Measurements from ENCODE around the gene R3HDM4. TPM values are rescaled to one million over a fixed set of nuclear protein-coding genes. Genes with fewer than 3 reads are reported as not detected.

R3HDM4 gene
- total RNA-seq, 1 donor from 2014 or later: 46.0 TPM

DNA sequence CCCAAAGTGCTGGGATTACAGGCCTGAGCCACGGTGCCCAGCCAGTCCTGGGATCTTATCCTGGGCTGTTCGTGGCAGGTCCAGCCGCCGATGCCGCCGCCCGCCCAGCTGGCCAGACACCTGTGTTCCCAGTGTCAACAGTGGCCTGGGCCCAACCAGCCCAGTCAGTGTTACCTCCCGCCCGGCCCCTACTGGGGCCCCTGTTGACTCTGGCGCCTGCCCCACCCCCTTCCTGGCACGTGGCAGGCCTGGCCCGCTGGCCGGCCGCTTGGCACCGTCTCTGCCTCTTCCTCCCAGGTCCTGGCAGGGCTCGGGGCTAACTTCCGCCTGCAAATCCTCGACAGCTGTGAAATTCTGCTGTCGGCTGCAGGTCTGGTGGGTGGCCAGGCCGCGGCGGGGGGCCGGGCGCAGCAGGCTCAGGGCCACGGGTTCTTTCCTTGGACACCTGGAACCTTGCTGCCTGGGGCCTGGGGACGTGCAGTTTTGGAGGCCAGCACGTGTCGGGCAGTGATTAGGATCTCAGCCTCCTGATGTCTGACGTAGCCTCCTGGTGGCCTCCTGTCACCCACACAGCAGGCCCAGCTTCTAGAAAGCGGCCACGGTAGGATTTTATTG, 22.0 kb upstream of the R3HDM4 start:
- peaks cover 7% of the 10 kb centered on the region for H3K36me3 ChIP-seq
- peak overlapping the region; percentile 65 for H3K27ac ChIP-seq
- H3K27me3 ChIP-seq (ENCODE audit: low read depth): no peaks in the 10 kb centered on the region
- H3K4me3 ChIP-seq: peak overlapping the region; percentile 16
- peaks cover 48% of the 10 kb centered on the region for H3K4me1 ChIP-seq
- TF ChIP-seq, protein P1, sequence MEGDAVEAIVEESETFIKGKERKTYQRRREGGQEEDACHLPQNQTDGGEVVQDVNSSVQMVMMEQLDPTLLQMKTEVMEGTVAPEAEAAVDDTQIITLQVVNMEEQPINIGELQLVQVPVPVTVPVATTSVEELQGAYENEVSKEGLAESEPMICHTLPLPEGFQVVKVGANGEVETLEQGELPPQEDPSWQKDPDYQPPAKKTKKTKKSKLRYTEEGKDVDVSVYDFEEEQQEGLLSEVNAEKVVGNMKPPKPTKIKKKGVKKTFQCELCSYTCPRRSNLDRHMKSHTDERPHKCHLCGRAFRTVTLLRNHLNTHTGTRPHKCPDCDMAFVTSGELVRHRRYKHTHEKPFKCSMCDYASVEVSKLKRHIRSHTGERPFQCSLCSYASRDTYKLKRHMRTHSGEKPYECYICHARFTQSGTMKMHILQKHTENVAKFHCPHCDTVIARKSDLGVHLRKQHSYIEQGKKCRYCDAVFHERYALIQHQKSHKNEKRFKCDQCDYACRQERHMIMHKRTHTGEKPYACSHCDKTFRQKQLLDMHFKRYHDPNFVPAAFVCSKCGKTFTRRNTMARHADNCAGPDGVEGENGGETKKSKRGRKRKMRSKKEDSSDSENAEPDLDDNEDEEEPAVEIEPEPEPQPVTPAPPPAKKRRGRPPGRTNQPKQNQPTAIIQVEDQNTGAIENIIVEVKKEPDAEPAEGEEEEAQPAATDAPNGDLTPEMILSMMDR (IDR thresholded peaks at IDR 0.05): no peak
- no peaks in the 10 kb centered on the region for H3K9me3 ChIP-seq
- peak; percentile 96 to 98 for ATAC-seq
- peak; percentile 95 for DNase-seq
- intact Hi-C loops (cut with DNase I): no loop called here

GRCh38 chr19:934197-934840, 21.3 kb upstream of the R3HDM4 start:
- Histone ChIP-seq H3K9me3 (no peaks in the 10 kb centered on the region), H3K27me3 (ENCODE audit: low read depth) (no peaks in the 10 kb centered on the region), H3K4me1 (peaks cover 46% of the 10 kb centered on the region), H3K36me3 (peaks cover 13% of the 10 kb centered on the region), H3K27ac (peak overlapping the region; percentile 65), H3K4me3 (peak overlapping the region; percentile 16)
- intact Hi-C loops (cut with DNase I): no loop called here
- no peak for DNase-seq
- TF ChIP-seq, protein P1 (IDR thresholded peaks at IDR 0.05): no peak
- peak; percentile 1 to 4 for ATAC-seq

- intact Hi-C loops (cut with DNase I): no loop called here
- TF ChIP-seq, protein P1 (IDR thresholded peaks at IDR 0.05): no peak
- ATAC-seq (no peak), DNase-seq (no peak)
- Histone ChIP-seq H3K4me1 (peaks cover 47% of the 10 kb centered on the region), H3K4me3 (peak overlapping the region; percentile 32), H3K27ac (peak overlapping the region; percentile 73), H3K36me3 (peaks cover 13% of the 10 kb centered on the region), H3K27me3 (ENCODE audit: low read depth) (no peaks in the 10 kb centered on the region), H3K9me3 (no peaks in the 10 kb centered on the region)
Measured at GRCh38 chr19:933553-933882, 20.5 kb upstream of the R3HDM4 start.

DNA sequence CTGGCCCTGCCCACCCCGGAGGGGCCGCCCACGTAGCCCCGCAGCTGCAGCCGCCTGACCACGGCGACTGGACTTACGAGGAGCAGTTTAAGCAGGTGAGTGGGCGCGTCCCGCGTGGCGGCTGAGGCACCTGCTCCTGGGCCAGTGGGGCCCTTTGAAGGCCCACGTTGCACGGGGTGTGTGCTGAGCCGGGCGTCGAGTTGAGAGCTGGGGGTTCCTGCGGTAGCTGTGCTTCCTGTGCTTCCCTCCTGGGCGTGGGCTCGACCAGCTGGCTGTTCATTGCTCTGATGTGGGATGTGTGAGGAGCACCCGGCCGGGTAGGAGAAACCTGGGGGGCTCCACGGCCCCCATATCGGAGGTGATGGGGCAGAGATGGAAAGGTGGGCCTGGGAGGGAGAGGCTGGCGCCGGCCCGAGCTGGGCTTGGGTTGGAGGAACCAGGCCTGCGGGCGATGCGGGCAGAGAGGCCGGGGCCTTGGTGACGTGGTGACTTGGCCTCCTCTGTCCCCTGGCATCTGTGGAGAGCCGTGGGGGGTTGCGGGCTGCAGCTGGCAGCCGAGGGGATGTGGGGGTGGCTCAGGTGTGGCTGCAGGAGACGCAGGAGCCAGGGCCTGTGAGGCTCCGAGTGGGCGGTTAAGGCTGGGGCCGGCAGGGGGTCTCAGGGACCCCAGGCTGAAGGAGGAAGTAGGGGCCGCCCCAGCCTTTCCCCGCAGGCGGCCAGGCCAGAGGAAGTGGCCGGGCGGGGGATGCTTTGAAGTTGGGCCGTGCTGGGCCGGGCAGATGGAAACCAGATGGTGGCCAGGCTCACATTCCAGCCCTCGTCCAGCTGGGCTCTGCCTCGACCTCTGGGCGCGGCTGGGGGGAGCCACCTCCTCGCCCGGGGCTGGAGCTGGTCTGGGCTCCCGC, 19.9 kb upstream of the R3HDM4 start:
- no peaks in the 10 kb centered on the region for H3K9me3 ChIP-seq
- peaks cover 49% of the 10 kb centered on the region for H3K4me1 ChIP-seq
- peak overlapping the region; percentile 32 for H3K4me3 ChIP-seq
- peak; percentile 23 to 51 for ATAC-seq
- H3K36me3 ChIP-seq: peaks cover 9% of the 10 kb centered on the region
- H3K27ac ChIP-seq: peak overlapping the region; percentile 73
- intact Hi-C loops (cut with DNase I): no loop called here
- H3K27me3 ChIP-seq (ENCODE audit: low read depth): no peaks in the 10 kb centered on the region
- DNase-seq: peak; percentile 75
- TF ChIP-seq, protein P1 (IDR thresholded peaks at IDR 0.05): no peak

GRCh38 chr19:931860-932647, 19.0 kb upstream of the R3HDM4 start:
- H3K4me3 ChIP-seq: no peak overlapping the region
- H3K36me3 ChIP-seq: peaks cover 9% of the 10 kb centered on the region
- H3K27me3 ChIP-seq (ENCODE audit: low read depth): no peaks in the 10 kb centered on the region
- DNase-seq (no peak), ATAC-seq (no peak)
- peak overlapping the region; percentile 73 for H3K27ac ChIP-seq
- intact Hi-C loops (cut with DNase I): no loop called here
- H3K4me1 ChIP-seq: peaks cover 58% of the 10 kb centered on the region
- H3K9me3 ChIP-seq: no peaks in the 10 kb centered on the region
- TF ChIP-seq, protein P1 (IDR thresholded peaks at IDR 0.05): no peak

Measured in lower lobe of right lung (tissue), 2 donors.